HepG2 (cell line): ENCODE data around the gene OARD1. TPM values are rescaled to one million over a fixed set of nuclear protein-coding genes. Genes with fewer than 3 reads are reported as not detected.

Source experiments
- FOXP1 ChIP-seq, 2 experiments: fragments of 450-650 bp in 1 of 2; IDR thresholded peaks; 2 replicates each; pipeline ENCODE4 v1.6.1; 2017 to 2018; ENCODE audit warnings: antibody characterized with exemption in 1 of 2
- GABPA ChIP-seq, 2 experiments: IDR thresholded peaks; 2 replicates each; pipeline ENCODE4 v1.6.1; 2011 to 2016; ENCODE audit warnings: low read depth in 2 of 2, low read length in 1 of 2, missing biosample characterization in 1 of 2, missing genetic modification characterization in 1 of 2
- GATA4 ChIP-seq: sonication (generic); IDR thresholded peaks from 2 replicates; pipeline ENCODE4 v1.6.1; 2016; ENCODE audit warnings: antibody characterized with exemption, low read depth, borderline replicate concordance
- HMG20A ChIP-seq: IDR thresholded peaks from 2 replicates; pipeline ENCODE4 v1.6.1; 2016; ENCODE audit warnings: borderline replicate concordance
- HNF4A ChIP-seq: sonication (generic); formaldehyde crosslinking; IDR thresholded peaks from 2 replicates; pipeline ENCODE4 v1.4.0; 2020; ENCODE audit warnings: missing genetic modification reagents
- KAT7 ChIP-seq: IDR thresholded peaks from 2 replicates; pipeline ENCODE4 v1.6.1; 2018; ENCODE audit warnings: borderline replicate concordance, missing compliant biosample characterization
- KAT8 ChIP-seq: IDR thresholded peaks from 2 replicates; pipeline ENCODE4 v1.6.1; 2016; ENCODE audit warnings: missing genetic modification reagents, missing compliant biosample characterization
- KLF9 ChIP-seq: IDR thresholded peaks from 2 replicates; pipeline ENCODE4 v1.6.1; 2016; ENCODE audit warnings: low read depth
- MAFK ChIP-seq, 2 experiments: IDR thresholded peaks in 1 of 2; conservative IDR thresholded peaks in 1 of 2; 2 replicates each; pipeline ENCODE4 v1.6.1; 2011; ENCODE audit warnings: improper control_type of control experiment in 2 of 2, low read length in 2 of 2
- NR3C1 ChIP-seq: sonication (generic); formaldehyde crosslinking; IDR thresholded peaks from 2 replicates; pipeline ENCODE4 v1.4.0; 2020; ENCODE audit warnings: missing genetic modification reagents
- PHF8 ChIP-seq: sonication (generic); formaldehyde crosslinking; IDR thresholded peaks from 2 replicates; pipeline ENCODE4 v1.5.0; 2020; ENCODE audit warnings: missing genetic modification reagents
- RAD21 ChIP-seq: fragments of 450-650 bp; formaldehyde crosslinking; IDR thresholded peaks from 2 replicates; pipeline ENCODE4 v1.5.0; 2020; ENCODE audit warnings: mild to moderate bottlenecking
- RFXANK ChIP-seq: IDR thresholded peaks from 2 replicates; pipeline ENCODE4 v1.6.1; 2016
- RXRA ChIP-seq: sonication (generic); formaldehyde crosslinking; IDR thresholded peaks from 2 replicates; pipeline ENCODE4 v1.5.1; 2020; ENCODE audit warnings: missing genetic modification reagents
- SALL1 ChIP-seq: sonication (generic); formaldehyde crosslinking; IDR thresholded peaks from 2 replicates; pipeline ENCODE4 v1.8.0; 2022; ENCODE audit warnings: mild to moderate bottlenecking, missing genetic modification reagents
- SIN3B ChIP-seq: fragments of 150-350 bp; IDR thresholded peaks from 2 replicates; pipeline ENCODE4 v1.6.1; 2014; ENCODE audit warnings: low read length
- ZBTB1 ChIP-seq: sonication (generic); formaldehyde crosslinking; IDR thresholded peaks from 2 replicates; pipeline ENCODE4 v1.4.0; 2020; ENCODE audit warnings: missing genetic modification reagents, borderline replicate concordance
- ZFYVE20 ChIP-seq: sonication (generic); formaldehyde crosslinking; IDR thresholded peaks from 2 replicates; pipeline ENCODE4 v1.8.0; 2023; ENCODE audit warnings: low read depth, mild to moderate bottlenecking, moderate library complexity, missing genetic modification reagents, borderline replicate concordance
- ZNF614 ChIP-seq: IDR thresholded peaks from 2 replicates; pipeline ENCODE4 v1.6.1; 2018; ENCODE audit warnings: missing biosample characterization, missing genetic modification reagents, inconsistent platforms, borderline replicate concordance
- ZNF644 ChIP-seq: IDR thresholded peaks from 2 replicates; pipeline ENCODE4 v1.6.1; 2016; ENCODE audit warnings: low read depth
- ZNF766 ChIP-seq: sonication (generic); formaldehyde crosslinking; IDR thresholded peaks from 2 replicates; pipeline ENCODE4 v1.5.0; 2020; ENCODE audit warnings: missing genetic modification reagents, borderline replicate concordance
- polyA plus RNA-seq, 8 experiments: library from polyadenylated mRNA; depleted of rRNA in 3 of 8; stranded (reverse) in 7 of 8; unstranded in 1 of 8; fragments of >200 nt; fragmentation: Illumina TruSeq in 4 of 8; extraction: Trizol in 4 of 8; gene quantifications; 2 replicates each; pipeline versions ENCODE4 v1.2.1 to v1.2.3, GENCODE V29; 2011 to 2016; ENCODE audit warnings: low read depth in 4 of 8, missing spikeins in 1 of 8, mixed read lengths in 1 of 8; ENCODE audit not compliant: insufficient read depth in 1 of 8
- total RNA-seq, 5 experiments: library from RNA; depleted of rRNA; stranded (reverse); fragments of >200 nt; fragmentation: Illumina TruSeq; extraction: Trizol; gene quantifications; 2 replicates each; pipeline ENCODE4 v1.2.3, GENCODE V29; 2016; ENCODE audit warnings: low read depth in 1 of 5
- TF ChIP-seq, protein P1 (sequence below): sonication (generic); formaldehyde crosslinking; IDR thresholded peaks from 2 replicates; pipeline ENCODE4 v1.4.0; 2020; ENCODE audit warnings: missing genetic modification reagents
- TF ChIP-seq, protein P2 (sequence below): IDR thresholded peaks from 2 replicates; pipeline ENCODE4 v1.6.1; 2012; ENCODE audit warnings: low read depth, low read length, improper control_type of control experiment
- TF ChIP-seq, protein P3 (sequence below): sonication (generic); formaldehyde crosslinking; IDR thresholded peaks from 2 replicates; pipeline ENCODE4 v1.5.0; 2020; ENCODE audit warnings: mild to moderate bottlenecking, missing genetic modification reagents, moderate library complexity
- TF ChIP-seq, protein P4 (sequence below): sonication (generic); formaldehyde crosslinking; IDR thresholded peaks from 2 replicates; pipeline ENCODE4 v1.5.1; 2020; ENCODE audit warnings: mild to moderate bottlenecking, missing genetic modification reagents, borderline replicate concordance

OARD1 gene
- total and polyA plus RNA-seq, 2 of the 13 experiments (the other 11 are each of a cell fraction or from before 2014, with no cell fraction given): 18.4 to 49.0 TPM

DNA sequence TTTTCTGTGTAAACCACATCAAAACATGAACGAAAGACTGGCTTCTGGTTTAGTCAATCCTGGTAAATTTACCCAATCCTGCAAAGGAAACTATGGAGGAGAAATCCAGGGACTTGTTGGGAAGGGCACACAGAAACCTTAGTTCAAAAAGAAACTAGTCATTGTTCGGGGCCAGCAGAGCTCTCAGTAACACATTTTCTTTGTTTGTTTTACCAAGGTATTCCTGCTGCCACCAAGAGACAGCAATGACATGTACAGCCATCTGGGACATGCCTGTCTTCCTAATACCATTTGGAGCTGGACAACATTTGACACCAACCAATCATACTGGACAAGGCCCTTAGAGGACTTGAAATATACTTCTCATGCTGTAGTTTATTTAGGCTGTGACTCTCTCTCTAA lies 8.3 kb downstream of the OARD1 start (continued):
- TF ChIP-seq SIN3B (no peak), FOXP1 (IDR thresholded peaks at IDR 0.05) (no peak), FOXP1 (CRISPR knock-in tag; IDR thresholded peaks at IDR 0.05) (peak; percentile 27; the same call in 1 of the 2 replicates), HMG20A (CRISPR knock-in tag) (peak; percentile 83), GABPA (IDR thresholded peaks at IDR 0.05; ENCODE audit: low read depth, low read length) (no peak), GABPA (CRISPR knock-in tag; IDR thresholded peaks at IDR 0.05; ENCODE audit: low read depth) (no peak), ZNF614 (CRISPR knock-in tag) (peak; percentile 52; the same call in 1 of the 2 replicates), ZNF766 (no peak), NR3C1 (CRISPR knock-in tag) (no peak), ZFYVE20 (CRISPR knock-in tag) (no peak), HNF4A (peak; percentile 53; the same call in 1 of the 2 replicates), ZNF644 (CRISPR knock-in tag) (peak; percentile 91; the same call in 1 of the 2 replicates), KAT8 (peak; percentile 50; the same call in 1 of the 2 replicates), MAFK (conservative IDR thresholded peaks at IDR 0.05 in 1 of 2, IDR thresholded peaks at IDR 0.05 in 1 of 2; ENCODE audit: low read length in 2 of 2) (0 out of 4 replicates have a peak, but pooled peaks of 1 of the 2 experiments have one; percentile 1), RAD21 (CRISPR knock-in tag) (0 out of 2 replicates have a peak, but pooled peaks have one; percentile 8), SALL1 (CRISPR knock-in tag) (peak; percentile 22; the same call in 1 of the 2 replicates), KAT7 (no peak), RXRA (CRISPR knock-in tag) (peak; percentile 48; the same call in 1 of the 2 replicates), PHF8 (CRISPR knock-in tag) (0 out of 2 replicates have a peak, but pooled peaks have one; percentile 22), ZBTB1 (no peak), GATA4 (0 out of 2 replicates have a peak, but pooled peaks have one; percentile 19), RFXANK (no peak), KLF9 (CRISPR knock-in tag) (no peak)
- TF ChIP-seq, protein P1, sequence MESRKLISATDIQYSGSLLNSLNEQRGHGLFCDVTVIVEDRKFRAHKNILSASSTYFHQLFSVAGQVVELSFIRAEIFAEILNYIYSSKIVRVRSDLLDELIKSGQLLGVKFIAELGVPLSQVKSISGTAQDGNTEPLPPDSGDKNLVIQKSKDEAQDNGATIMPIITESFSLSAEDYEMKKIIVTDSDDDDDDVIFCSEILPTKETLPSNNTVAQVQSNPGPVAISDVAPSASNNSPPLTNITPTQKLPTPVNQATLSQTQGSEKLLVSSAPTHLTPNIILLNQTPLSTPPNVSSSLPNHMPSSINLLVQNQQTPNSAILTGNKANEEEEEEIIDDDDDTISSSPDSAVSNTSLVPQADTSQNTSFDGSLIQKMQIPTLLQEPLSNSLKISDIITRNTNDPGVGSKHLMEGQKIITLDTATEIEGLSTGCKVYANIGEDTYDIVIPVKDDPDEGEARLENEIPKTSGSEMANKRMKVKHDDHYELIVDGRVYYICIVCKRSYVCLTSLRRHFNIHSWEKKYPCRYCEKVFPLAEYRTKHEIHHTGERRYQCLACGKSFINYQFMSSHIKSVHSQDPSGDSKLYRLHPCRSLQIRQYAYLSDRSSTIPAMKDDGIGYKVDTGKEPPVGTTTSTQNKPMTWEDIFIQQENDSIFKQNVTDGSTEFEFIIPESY (CRISPR knock-in tag): 0 out of 2 replicates have a peak, but pooled peaks have one; percentile 7
- TF ChIP-seq, protein P2, sequence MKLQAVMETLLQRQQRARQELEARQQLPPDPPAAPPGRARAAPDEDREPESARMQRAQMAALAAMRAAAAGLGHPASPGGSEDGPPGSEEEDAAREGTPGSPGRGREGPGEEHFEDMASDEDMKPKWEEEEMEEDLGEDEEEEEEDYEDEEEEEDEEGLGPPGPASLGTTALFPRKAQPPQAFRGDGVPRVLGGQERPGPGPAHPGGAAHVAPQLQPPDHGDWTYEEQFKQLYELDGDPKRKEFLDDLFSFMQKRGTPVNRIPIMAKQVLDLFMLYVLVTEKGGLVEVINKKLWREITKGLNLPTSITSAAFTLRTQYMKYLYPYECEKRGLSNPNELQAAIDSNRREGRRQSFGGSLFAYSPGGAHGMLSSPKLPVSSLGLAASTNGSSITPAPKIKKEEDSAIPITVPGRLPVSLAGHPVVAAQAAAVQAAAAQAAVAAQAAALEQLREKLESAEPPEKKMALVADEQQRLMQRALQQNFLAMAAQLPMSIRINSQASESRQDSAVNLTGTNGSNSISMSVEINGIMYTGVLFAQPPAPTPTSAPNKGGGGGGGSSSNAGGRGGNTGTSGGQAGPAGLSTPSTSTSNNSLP: peak; percentile 53; the same call in 1 of the 2 replicates
- TF ChIP-seq, protein P3, sequence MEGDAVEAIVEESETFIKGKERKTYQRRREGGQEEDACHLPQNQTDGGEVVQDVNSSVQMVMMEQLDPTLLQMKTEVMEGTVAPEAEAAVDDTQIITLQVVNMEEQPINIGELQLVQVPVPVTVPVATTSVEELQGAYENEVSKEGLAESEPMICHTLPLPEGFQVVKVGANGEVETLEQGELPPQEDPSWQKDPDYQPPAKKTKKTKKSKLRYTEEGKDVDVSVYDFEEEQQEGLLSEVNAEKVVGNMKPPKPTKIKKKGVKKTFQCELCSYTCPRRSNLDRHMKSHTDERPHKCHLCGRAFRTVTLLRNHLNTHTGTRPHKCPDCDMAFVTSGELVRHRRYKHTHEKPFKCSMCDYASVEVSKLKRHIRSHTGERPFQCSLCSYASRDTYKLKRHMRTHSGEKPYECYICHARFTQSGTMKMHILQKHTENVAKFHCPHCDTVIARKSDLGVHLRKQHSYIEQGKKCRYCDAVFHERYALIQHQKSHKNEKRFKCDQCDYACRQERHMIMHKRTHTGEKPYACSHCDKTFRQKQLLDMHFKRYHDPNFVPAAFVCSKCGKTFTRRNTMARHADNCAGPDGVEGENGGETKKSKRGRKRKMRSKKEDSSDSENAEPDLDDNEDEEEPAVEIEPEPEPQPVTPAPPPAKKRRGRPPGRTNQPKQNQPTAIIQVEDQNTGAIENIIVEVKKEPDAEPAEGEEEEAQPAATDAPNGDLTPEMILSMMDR (CRISPR knock-in tag): peak; percentile 52
- TF ChIP-seq, protein P4, sequence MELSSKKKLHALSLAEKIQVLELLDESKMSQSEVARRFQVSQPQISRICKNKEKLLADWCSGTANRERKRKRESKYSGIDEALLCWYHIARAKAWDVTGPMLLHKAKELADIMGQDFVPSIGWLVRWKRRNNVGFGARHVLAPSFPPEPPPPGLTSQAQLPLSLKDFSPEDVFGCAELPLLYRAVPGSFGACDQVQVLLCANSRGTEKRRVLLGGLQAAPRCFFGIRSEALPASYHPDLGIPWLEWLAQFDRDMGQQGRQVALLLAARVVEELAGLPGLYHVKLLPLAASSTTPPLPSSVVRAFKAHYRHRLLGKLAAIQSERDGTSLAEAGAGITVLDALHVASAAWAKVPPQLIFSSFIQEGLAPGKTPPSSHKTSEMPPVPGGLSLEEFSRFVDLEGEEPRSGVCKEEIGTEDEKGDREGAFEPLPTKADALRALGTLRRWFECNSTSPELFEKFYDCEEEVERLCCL: no peak
